K562 (cell line): Measurements from ENCODE around the gene USH1G. TPM values are rescaled to one million over a fixed set of nuclear protein-coding genes. Genes with fewer than 3 reads are reported as not detected.

Experiments used
- BHLHE40 ChIP-seq: IDR thresholded peaks from 2 replicates; pipeline ENCODE4 v1.6.1; 2011; ENCODE audit warnings: low read length, improper control_type of control experiment
- FOS ChIP-seq: IDR thresholded peaks from 3 replicates; pipeline ENCODE4 v1.6.1; 2011; ENCODE audit not compliant: insufficient read length; ENCODE audit errors: extremely low read depth
- GATA2 ChIP-seq: sonication (generic); formaldehyde crosslinking; IDR thresholded peaks from 2 replicates; pipeline ENCODE4 v1.4.0; 2020; ENCODE audit warnings: mild to moderate bottlenecking, missing genetic modification reagents
- NCOA4 ChIP-seq: fragments of 450-650 bp; IDR thresholded peaks from 2 replicates; pipeline ENCODE4 v1.6.1; 2018; ENCODE audit warnings: mild to moderate bottlenecking; ENCODE audit not compliant: partially characterized antibody
- PHB ChIP-seq: fragments of 250-450 bp; sonication (Bioruptor Pico); IDR thresholded peaks from 2 replicates; pipeline ENCODE4 v1.5.0; 2021
- SMARCA5 ChIP-seq: fragments of 450-650 bp; IDR thresholded peaks from 2 replicates; pipeline ENCODE4 v1.6.1; 2016
- polyA plus RNA-seq, 8 experiments: library from polyadenylated mRNA; depleted of rRNA in 4 of 8; stranded (reverse) in 5 of 8; unstranded in 3 of 8; fragments of >200 nt; fragmentation: Nextera tagmentation in 2 of 8; fragmentation: Illumina TruSeq in 1 of 8; extraction: Ambion mirVana in 2 of 8; extraction: Trizol in 1 of 8; gene quantifications; 2 replicates each; pipeline versions ENCODE4 v1.2.1 to v1.2.3, GENCODE V29; 2011 to 2014; ENCODE audit warnings: inconsistent platforms in 1 of 8, missing spikeins in 1 of 8
- total RNA-seq, 7 experiments: library from RNA; depleted of rRNA in 6 of 7; stranded (reverse); fragments of >200 nt in 6 of 7; fragmentation: Illumina TruSeq in 2 of 7; extraction: Trizol in 2 of 7; gene quantifications; 2 replicates each; pipeline versions ENCODE4 v1.2.1 to v1.2.3, GENCODE V29; 2011 to 2021; ENCODE audit warnings: low replicate concordance in 1 of 7
- TF ChIP-seq, protein P1 (sequence below): fragments of 450-650 bp; IDR thresholded peaks from 2 replicates; pipeline ENCODE4 v1.6.1; 2018; ENCODE audit warnings: mild to moderate bottlenecking, low read depth; ENCODE audit not compliant: partially characterized antibody
- TF ChIP-seq, protein P2 (sequence below): fragments of 450-650 bp; IDR thresholded peaks from 2 replicates; pipeline ENCODE4 v1.6.1; 2016; ENCODE audit warnings: mild to moderate bottlenecking, moderate library complexity
- TF ChIP-seq, protein P3 (sequence below): fragments of 450-650 bp; formaldehyde crosslinking; IDR thresholded peaks from 2 replicates; pipeline ENCODE4 v1.4.0; 2020; ENCODE audit warnings: mild to moderate bottlenecking, moderate library complexity
- TF ChIP-seq, protein P4 (sequence below): fragments of 250-450 bp; sonication (Bioruptor Pico); IDR thresholded peaks from 2 replicates; pipeline ENCODE4 v1.6.1; 2021; ENCODE audit warnings: mild to moderate bottlenecking
- TF ChIP-seq, protein P5 (sequence below): sonication (generic); formaldehyde crosslinking; IDR thresholded peaks from 2 replicates; pipeline ENCODE4 v1.8.0; 2023; ENCODE audit warnings: mild to moderate bottlenecking, missing genetic modification reagents

Gene USH1G
- total and polyA plus RNA-seq, 9 of the 15 experiments (the other 6 are each of a cell fraction or from before 2014, with no cell fraction given) = 0.22 to 1.00 (median 0.64) TPM; not detected in 2

DNA sequence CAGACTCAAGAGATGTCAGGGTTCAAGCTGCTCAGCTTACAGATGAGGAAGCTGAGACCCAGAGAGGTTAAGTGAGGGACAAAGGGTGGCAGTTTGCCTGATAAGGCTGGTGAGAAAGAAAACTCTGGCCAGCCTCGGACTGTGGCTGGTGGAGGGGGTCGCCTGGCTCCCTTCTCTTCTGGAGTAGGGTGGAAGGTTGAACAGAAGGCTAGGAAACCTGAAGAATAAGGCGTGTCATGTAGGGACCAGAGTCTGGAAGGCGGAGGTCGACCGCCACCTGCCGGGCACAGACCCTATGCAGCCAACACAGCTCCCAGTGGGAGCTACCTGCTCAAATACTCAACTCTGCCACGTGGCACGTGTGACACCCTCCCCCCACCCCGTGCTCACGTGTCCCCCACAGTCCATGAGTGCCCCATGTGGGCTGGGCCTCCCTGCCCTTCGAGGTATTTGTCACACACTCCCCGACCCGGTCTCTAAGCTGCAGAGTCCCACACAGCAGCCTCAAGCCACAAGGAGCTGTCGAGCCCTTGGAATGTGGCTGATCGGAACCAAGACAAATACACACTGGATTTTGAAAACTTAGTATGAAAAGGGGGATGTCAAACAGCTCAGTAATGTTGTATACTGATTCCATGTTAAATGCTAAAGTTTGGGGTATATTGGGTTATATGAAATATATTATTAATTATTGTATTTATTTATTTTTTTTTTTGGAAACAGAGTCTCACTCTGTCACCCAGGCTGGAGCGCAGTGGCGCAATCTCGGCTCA lies 37.7 kb upstream of the USH1G start (continued):
- TF ChIP-seq, protein P1, sequence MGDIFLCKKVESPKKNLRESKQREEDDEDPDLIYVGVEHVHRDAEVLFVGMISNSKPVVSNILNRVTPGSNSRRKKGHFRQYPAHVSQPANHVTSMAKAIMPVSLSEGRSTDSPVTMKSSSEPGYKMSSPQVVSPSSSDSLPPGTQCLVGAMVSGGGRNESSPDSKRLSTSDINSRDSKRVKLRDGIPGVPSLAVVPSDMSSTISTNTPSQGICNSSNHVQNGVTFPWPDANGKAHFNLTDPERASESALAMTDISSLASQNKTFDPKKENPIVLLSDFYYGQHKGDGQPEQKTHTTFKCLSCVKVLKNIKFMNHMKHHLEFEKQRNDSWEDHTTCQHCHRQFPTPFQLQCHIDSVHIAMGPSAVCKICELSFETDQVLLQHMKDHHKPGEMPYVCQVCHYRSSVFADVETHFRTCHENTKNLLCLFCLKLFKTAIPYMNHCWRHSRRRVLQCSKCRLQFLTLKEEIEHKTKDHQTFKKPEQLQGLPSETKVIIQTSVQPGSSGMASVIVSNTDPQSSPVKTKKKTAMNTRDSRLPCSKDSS = no peak
- TF ChIP-seq FOS (no peak), BHLHE40 (peak; percentile 100), PHB (CRISPR knock-in tag) (no peak), NCOA4 (no peak), SMARCA5 (no peak), GATA2 (no peak)
- TF ChIP-seq, protein P2, sequence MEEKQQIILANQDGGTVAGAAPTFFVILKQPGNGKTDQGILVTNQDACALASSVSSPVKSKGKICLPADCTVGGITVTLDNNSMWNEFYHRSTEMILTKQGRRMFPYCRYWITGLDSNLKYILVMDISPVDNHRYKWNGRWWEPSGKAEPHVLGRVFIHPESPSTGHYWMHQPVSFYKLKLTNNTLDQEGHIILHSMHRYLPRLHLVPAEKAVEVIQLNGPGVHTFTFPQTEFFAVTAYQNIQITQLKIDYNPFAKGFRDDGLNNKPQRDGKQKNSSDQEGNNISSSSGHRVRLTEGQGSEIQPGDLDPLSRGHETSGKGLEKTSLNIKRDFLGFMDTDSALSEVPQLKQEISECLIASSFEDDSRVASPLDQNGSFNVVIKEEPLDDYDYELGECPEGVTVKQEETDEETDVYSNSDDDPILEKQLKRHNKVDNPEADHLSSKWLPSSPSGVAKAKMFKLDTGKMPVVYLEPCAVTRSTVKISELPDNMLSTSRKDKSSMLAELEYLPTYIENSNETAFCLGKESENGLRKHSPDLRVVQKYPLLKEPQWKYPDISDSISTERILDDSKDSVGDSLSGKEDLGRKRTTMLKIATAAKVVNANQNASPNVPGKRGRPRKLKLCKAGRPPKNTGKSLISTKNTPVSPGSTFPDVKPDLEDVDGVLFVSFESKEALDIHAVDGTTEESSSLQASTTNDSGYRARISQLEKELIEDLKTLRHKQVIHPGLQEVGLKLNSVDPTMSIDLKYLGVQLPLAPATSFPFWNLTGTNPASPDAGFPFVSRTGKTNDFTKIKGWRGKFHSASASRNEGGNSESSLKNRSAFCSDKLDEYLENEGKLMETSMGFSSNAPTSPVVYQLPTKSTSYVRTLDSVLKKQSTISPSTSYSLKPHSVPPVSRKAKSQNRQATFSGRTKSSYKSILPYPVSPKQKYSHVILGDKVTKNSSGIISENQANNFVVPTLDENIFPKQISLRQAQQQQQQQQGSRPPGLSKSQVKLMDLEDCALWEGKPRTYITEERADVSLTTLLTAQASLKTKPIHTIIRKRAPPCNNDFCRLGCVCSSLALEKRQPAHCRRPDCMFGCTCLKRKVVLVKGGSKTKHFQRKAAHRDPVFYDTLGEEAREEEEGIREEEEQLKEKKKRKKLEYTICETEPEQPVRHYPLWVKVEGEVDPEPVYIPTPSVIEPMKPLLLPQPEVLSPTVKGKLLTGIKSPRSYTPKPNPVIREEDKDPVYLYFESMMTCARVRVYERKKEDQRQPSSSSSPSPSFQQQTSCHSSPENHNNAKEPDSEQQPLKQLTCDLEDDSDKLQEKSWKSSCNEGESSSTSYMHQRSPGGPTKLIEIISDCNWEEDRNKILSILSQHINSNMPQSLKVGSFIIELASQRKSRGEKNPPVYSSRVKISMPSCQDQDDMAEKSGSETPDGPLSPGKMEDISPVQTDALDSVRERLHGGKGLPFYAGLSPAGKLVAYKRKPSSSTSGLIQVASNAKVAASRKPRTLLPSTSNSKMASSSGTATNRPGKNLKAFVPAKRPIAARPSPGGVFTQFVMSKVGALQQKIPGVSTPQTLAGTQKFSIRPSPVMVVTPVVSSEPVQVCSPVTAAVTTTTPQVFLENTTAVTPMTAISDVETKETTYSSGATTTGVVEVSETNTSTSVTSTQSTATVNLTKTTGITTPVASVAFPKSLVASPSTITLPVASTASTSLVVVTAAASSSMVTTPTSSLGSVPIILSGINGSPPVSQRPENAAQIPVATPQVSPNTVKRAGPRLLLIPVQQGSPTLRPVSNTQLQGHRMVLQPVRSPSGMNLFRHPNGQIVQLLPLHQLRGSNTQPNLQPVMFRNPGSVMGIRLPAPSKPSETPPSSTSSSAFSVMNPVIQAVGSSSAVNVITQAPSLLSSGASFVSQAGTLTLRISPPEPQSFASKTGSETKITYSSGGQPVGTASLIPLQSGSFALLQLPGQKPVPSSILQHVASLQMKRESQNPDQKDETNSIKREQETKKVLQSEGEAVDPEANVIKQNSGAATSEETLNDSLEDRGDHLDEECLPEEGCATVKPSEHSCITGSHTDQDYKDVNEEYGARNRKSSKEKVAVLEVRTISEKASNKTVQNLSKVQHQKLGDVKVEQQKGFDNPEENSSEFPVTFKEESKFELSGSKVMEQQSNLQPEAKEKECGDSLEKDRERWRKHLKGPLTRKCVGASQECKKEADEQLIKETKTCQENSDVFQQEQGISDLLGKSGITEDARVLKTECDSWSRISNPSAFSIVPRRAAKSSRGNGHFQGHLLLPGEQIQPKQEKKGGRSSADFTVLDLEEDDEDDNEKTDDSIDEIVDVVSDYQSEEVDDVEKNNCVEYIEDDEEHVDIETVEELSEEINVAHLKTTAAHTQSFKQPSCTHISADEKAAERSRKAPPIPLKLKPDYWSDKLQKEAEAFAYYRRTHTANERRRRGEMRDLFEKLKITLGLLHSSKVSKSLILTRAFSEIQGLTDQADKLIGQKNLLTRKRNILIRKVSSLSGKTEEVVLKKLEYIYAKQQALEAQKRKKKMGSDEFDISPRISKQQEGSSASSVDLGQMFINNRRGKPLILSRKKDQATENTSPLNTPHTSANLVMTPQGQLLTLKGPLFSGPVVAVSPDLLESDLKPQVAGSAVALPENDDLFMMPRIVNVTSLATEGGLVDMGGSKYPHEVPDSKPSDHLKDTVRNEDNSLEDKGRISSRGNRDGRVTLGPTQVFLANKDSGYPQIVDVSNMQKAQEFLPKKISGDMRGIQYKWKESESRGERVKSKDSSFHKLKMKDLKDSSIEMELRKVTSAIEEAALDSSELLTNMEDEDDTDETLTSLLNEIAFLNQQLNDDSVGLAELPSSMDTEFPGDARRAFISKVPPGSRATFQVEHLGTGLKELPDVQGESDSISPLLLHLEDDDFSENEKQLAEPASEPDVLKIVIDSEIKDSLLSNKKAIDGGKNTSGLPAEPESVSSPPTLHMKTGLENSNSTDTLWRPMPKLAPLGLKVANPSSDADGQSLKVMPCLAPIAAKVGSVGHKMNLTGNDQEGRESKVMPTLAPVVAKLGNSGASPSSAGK = peak; percentile 99
- TF ChIP-seq, protein P3, sequence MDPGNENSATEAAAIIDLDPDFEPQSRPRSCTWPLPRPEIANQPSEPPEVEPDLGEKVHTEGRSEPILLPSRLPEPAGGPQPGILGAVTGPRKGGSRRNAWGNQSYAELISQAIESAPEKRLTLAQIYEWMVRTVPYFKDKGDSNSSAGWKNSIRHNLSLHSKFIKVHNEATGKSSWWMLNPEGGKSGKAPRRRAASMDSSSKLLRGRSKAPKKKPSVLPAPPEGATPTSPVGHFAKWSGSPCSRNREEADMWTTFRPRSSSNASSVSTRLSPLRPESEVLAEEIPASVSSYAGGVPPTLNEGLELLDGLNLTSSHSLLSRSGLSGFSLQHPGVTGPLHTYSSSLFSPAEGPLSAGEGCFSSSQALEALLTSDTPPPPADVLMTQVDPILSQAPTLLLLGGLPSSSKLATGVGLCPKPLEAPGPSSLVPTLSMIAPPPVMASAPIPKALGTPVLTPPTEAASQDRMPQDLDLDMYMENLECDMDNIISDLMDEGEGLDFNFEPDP (CRISPR knock-in tag) = no peak
- TF ChIP-seq, protein P4, sequence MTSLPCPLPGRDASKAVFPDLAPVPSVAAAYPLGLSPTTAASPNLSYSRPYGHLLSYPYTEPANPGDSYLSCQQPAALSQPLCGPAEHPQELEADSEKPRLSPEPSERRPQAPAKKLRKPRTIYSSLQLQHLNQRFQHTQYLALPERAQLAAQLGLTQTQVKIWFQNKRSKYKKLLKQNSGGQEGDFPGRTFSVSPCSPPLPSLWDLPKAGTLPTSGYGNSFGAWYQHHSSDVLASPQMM (CRISPR knock-in tag) = no peak
- TF ChIP-seq, protein P5, sequence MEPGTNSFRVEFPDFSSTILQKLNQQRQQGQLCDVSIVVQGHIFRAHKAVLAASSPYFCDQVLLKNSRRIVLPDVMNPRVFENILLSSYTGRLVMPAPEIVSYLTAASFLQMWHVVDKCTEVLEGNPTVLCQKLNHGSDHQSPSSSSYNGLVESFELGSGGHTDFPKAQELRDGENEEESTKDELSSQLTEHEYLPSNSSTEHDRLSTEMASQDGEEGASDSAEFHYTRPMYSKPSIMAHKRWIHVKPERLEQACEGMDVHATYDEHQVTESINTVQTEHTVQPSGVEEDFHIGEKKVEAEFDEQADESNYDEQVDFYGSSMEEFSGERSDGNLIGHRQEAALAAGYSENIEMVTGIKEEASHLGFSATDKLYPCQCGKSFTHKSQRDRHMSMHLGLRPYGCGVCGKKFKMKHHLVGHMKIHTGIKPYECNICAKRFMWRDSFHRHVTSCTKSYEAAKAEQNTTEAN (CRISPR knock-in tag) = 0 out of 2 replicates have a peak, but pooled peaks have one; percentile 68
